Left cardiac atrium (tissue), 4 donors: Measurements from ENCODE around the gene RFLNA. TPM values are rescaled to one million over a fixed set of nuclear protein-coding genes. Genes with fewer than 3 reads are reported as not detected.

Source experiments
- ATAC-seq, 2 donors: fragments of 200-7000 bp; cut with Tn5 transposase; one replicate each; pipeline ENCODE4 v1.9.1; 2020; ENCODE audit warnings: mild to moderate bottlenecking in 2 of 2, moderate library complexity in 2 of 2
- DNase-seq: peaks from one replicate; pipeline ENCODE4 v3.0.0-alpha.2; 2020
- intact Hi-C, 2 donors: fragments of 100-400 bp; cut with DNase I; formaldehyde crosslinking; loops; one replicate each; pipeline versions ENCODE4 v1.14.1 to v1.15.1; 2022 to 2023
- total RNA-seq, 2 donors: library from RNA; stranded (reverse); fragmentation: NEBNext Ultra II Directional; extraction: Animal tissue kit (Norgen Biotek cat#: 25700); gene quantifications; one replicate each; pipeline ENCODE4 v1.2.1, GENCODE V29; 2021
- donor health status: DM: no; HTN: yes; CAD: no.
- donor health status: DM: no; HTN: yes; CAD: no; lungs with severe emphysema.
- donor health status: DM: yes; HTN: yes; CAD: no.
- donor health status: Dilated cardiomyopathy.

RFLNA gene
- total RNA-seq, 2 donors from 2014 or later, result 0.47 to 0.52 TPM

GRCh38 chr12:124328116-124328515 lies 33.2 kb downstream of the RFLNA start:
- intact Hi-C loops, result no loop called here
- ATAC-seq (peak; percentile 50 to 77), DNase-seq (peak; percentile 56)

- intact Hi-C loops, result no loop called here
- DNase-seq (no peak), ATAC-seq (no peak)
Observed at GRCh38 chr12:124328636-124329035, 33.7 kb downstream of the RFLNA start.

GRCh38 chr12:124332058-124332672 lies 37.3 kb downstream of the RFLNA start:
- intact Hi-C loops, result no loop called here
- ATAC-seq (no peak), DNase-seq (no peak)

- intact Hi-C loops, result no loop called here
- DNase-seq (no peak), ATAC-seq (no peak)
Observed at GRCh38 chr12:124332900-124333299, 38.0 kb downstream of the RFLNA start.

GRCh38 chr12:124333724-124334123 lies 38.8 kb downstream of the RFLNA start:
- ATAC-seq (no peak), DNase-seq (no peak)
- intact Hi-C loops, result no loop called here

- no peak for ATAC-seq
- DNase-seq, result no peak
- intact Hi-C loops, result no loop called here
Observed at GRCh38 chr12:124334266-124334665, 39.4 kb downstream of the RFLNA start.

GRCh38 chr12:124334976-124335375 lies 40.1 kb downstream of the RFLNA start:
- DNase-seq (no peak), ATAC-seq (no peak)
- intact Hi-C loops, result no loop called here

- ATAC-seq (no peak), DNase-seq (no peak)
- intact Hi-C loops, result no loop called here
Observed at GRCh38 chr12:124335426-124336183, 40.7 kb downstream of the RFLNA start.

- no peak for ATAC-seq
- no peak for DNase-seq
- intact Hi-C loops, result no loop called here
Observed at GRCh38 chr12:124336184-124336437, 41.2 kb downstream of the RFLNA start.

GRCh38 chr12:124336742-124337520 lies 42.0 kb downstream of the RFLNA start:
- ATAC-seq, result no peak
- intact Hi-C loops, result no loop called here
- no peak for DNase-seq

GRCh38 chr12:124337622-124338021 lies 42.7 kb downstream of the RFLNA start:
- ATAC-seq (no peak), DNase-seq (no peak)
- intact Hi-C loops, result no loop called here

- ATAC-seq (no peak), DNase-seq (no peak)
- intact Hi-C loops, result no loop called here
Observed at GRCh38 chr12:124338448-124338847, 43.6 kb downstream of the RFLNA start.

GRCh38 chr12:124338876-124339603 lies 44.1 kb downstream of the RFLNA start:
- intact Hi-C loops, result no loop called here
- DNase-seq, result no peak
- ATAC-seq, result no peak

- intact Hi-C loops, result no loop called here
- DNase-seq, result no peak
Observed at GRCh38 chr12:124340080-124340900, 45.4 kb downstream of the RFLNA start.

GRCh38 chr12:124341645-124342069 lies 46.8 kb downstream of the RFLNA start:
- ATAC-seq (no peak), DNase-seq (no peak)
- intact Hi-C loops, result no loop called here

More at GRCh38 chr12:124340080-124340900, 45.4 kb downstream of the RFLNA start:
- peak in 1 of 2 donors; percentile 2 for ATAC-seq

GRCh38 chr12:124344022-124344421 lies 49.1 kb downstream of the RFLNA start:
- ATAC-seq (no peak), DNase-seq (no peak)
- intact Hi-C loops, result no loop called here

GRCh38 chr12:124344526-124344925 lies 49.6 kb downstream of the RFLNA start:
- ATAC-seq (no peak), DNase-seq (no peak)
- intact Hi-C loops, result no loop called here

GRCh38 chr12:124345795-124346194 lies 50.9 kb downstream of the RFLNA start:
- DNase-seq (no peak), ATAC-seq (no peak)
- intact Hi-C loops, result no loop called here
